ENCODE measurements around the gene TRMT1L. TPM values are rescaled to one million over a fixed set of nuclear protein-coding genes. Genes with fewer than 3 reads are reported as not detected.

Gene TRMT1L
- total RNA-seq, 1 experiment from 2014 or later: 19.5 TPM

- no TSS peak for BruUV-seq (replicated peaks)
- TF ChIP-seq CTCF (IDR thresholded peaks at IDR 0.05): no peak
- no peak overlapping the region for H3K27ac ChIP-seq (ENCODE audit: low read length)
- in situ Hi-C loops (cut with HindIII; ENCODE audit: low pct_unique_long_range_greater_than_20kb, low sequenced_read_pairs): no loop called here
- no peak for DNase-seq (ENCODE audit: low read depth, low spot score)
- no peaks in the 10 kb centered on the region for H3K27me3 ChIP-seq (ENCODE audit: control insufficient read depth, insufficient read depth, low read length)
- ChIA-PET CTCF (no interaction called here), POLR2A (no interaction called here)
- no peaks in the 10 kb centered on the region for H3K9me3 ChIP-seq (ENCODE audit: control insufficient read depth, insufficient read depth, low read depth, low read length)
- H3K36me3 ChIP-seq (ENCODE audit: control insufficient read depth, insufficient read depth, low read length): peaks cover 8% of the 10 kb centered on the region
- no peak for ATAC-seq
- H3K4me3 ChIP-seq (ENCODE audit: low read depth in 2 of 2, low read length in 2 of 2): no peak overlapping the region
- no peaks in the 10 kb centered on the region for H3K4me1 ChIP-seq (ENCODE audit: control insufficient read depth, insufficient read depth, low read length)
- intact Hi-C loops (cut with micrococcal nuclease; ENCODE audit: unreplicated experiment): no loop called here
These were observed 65.3 kb downstream of the TRMT1L start for GRCh38 chr1:185091480-185091879.

- no peak overlapping the region for H3K4me3 ChIP-seq (ENCODE audit: low read depth in 2 of 2, low read length in 2 of 2)
- H3K36me3 ChIP-seq (ENCODE audit: control insufficient read depth, insufficient read depth, low read length): peaks cover 5% of the 10 kb centered on the region
- POLR2A ChIA-PET: no interaction called here
- CTCF ChIA-PET: interaction anchor here (0.7 kb wide), 1 partner anchor 10 kb away, joined by 3 read pairs; no protein-coding TSS in a partner anchor
- no peaks in the 10 kb centered on the region for H3K9me3 ChIP-seq (ENCODE audit: control insufficient read depth, insufficient read depth, low read depth, low read length)
- BruUV-seq (replicated peaks): no TSS peak
- in situ Hi-C loops (cut with HindIII; ENCODE audit: low pct_unique_long_range_greater_than_20kb, low sequenced_read_pairs): no loop called here
- TF ChIP-seq REST (IDR thresholded peaks at IDR 0.05; ENCODE audit: insufficient read depth in 1 of 2, low read depth in 2 of 2, low read length in 1 of 2) (no peak), TCF7L2 (IDR thresholded peaks at IDR 0.05; ENCODE audit: low read depth, low read length) (no peak), SIN3A (IDR thresholded peaks at IDR 0.05; ENCODE audit: borderline replicate concordance, insufficient read depth, low read depth, low read length) (no peak), CTCF (IDR thresholded peaks at IDR 0.05) (no peak), POLR2AphosphoS5 (IDR thresholded peaks at IDR 0.05; ENCODE audit: low read depth, low read length) (no peak)
- intact Hi-C loops (cut with micrococcal nuclease; ENCODE audit: unreplicated experiment): no loop called here
- DNase-seq (ENCODE audit: low read depth, low spot score) (no peak), ATAC-seq (no peak)
- no peaks in the 10 kb centered on the region for H3K27me3 ChIP-seq (ENCODE audit: control insufficient read depth, insufficient read depth, low read length)
- no peaks in the 10 kb centered on the region for H3K4me1 ChIP-seq (ENCODE audit: control insufficient read depth, insufficient read depth, low read length)
- H3K27ac ChIP-seq (ENCODE audit: low read length): no peak overlapping the region
These were observed 69.0 kb downstream of the TRMT1L start for GRCh38 chr1:185087746-185088145.

- Histone ChIP-seq H3K27ac (ENCODE audit: low read length) (no peak overlapping the region), H3K36me3 (ENCODE audit: control insufficient read depth, insufficient read depth, low read length) (peaks cover 5% of the 10 kb centered on the region), H3K4me3 (ENCODE audit: low read depth in 2 of 2, low read length in 2 of 2) (no peak overlapping the region), H3K4me1 (ENCODE audit: control insufficient read depth, insufficient read depth, low read length) (no peaks in the 10 kb centered on the region), H3K27me3 (ENCODE audit: control insufficient read depth, insufficient read depth, low read length) (no peaks in the 10 kb centered on the region), H3K9me3 (ENCODE audit: control insufficient read depth, insufficient read depth, low read depth, low read length) (no peaks in the 10 kb centered on the region)
- ChIA-PET CTCF (no interaction called here), POLR2A (interaction anchor here (0.6 kb wide), 1 partner anchor 151 kb away, joined by 6 read pairs; no protein-coding TSS in a partner anchor)
- TF ChIP-seq POLR2AphosphoS5 (IDR thresholded peaks at IDR 0.05; ENCODE audit: low read depth, low read length): no peak
- TF ChIP-seq REST (IDR thresholded peaks at IDR 0.05; ENCODE audit: insufficient read depth in 1 of 2, low read depth in 2 of 2, low read length in 1 of 2): no peak
- ATAC-seq (no peak), DNase-seq (ENCODE audit: low read depth, low spot score) (no peak)
- BruUV-seq (replicated peaks): no TSS peak
- intact Hi-C loops (cut with micrococcal nuclease; ENCODE audit: unreplicated experiment): no loop called here
- in situ Hi-C loops (cut with HindIII; ENCODE audit: low pct_unique_long_range_greater_than_20kb, low sequenced_read_pairs): no loop called here
These were observed 69.7 kb downstream of the TRMT1L start for GRCh38 chr1:185087101-185087500.
